Measurements from ENCODE around the gene TIMP1. TPM values are rescaled to one million over a fixed set of nuclear protein-coding genes. Genes with fewer than 3 reads are reported as not detected.

TIMP1 gene
- total and polyA plus RNA-seq, 3 experiments from 2014 or later, result 6.9 to 170 (median 7.8) TPM

GRCh38 chrX:47576021-47576898 lies 6.0 kb upstream of the TIMP1 start:
- H3K27me3 ChIP-seq (ENCODE audit: insufficient read depth, low read length, poor library complexity, severe bottlenecking), result no peaks in the 10 kb centered on the region
- H3K9me3 Mint-ChIP-seq, result no peaks in the 10 kb centered on the region
- no peaks in the 10 kb centered on the region for H3K36me3 ChIP-seq (ENCODE audit: insufficient read depth, low read length)
- ChIA-PET POLR2A (no interaction called here), CTCF (no interaction called here)
- H3K9me3 ChIP-seq (ENCODE audit: low read length), result no peaks in the 10 kb centered on the region
- peaks cover 3 to 11% (median 4%) of the 10 kb centered on the region in 3 donors for H3K36me3 Mint-ChIP-seq
- no peak overlapping the region for H3K4me3 ChIP-seq (ENCODE audit: low read length)
- peaks cover 6 to 14% of the 10 kb centered on the region in 2 donors for H3K27me3 Mint-ChIP-seq
- peak overlapping the region in 1 of 8 donors; percentile 72 for H3K27ac Mint-ChIP-seq
- H3K4me3 Mint-ChIP-seq, result no peak overlapping the region
- H3K4me1 ChIP-seq (ENCODE audit: insufficient read depth, low read length), result peaks cover 4% of the 10 kb centered on the region
- peaks cover 7 to 28% (median 8%) of the 10 kb centered on the region in 3 donors for H3K4me1 Mint-ChIP-seq
- DNase-seq, result no peak
- H3K27ac ChIP-seq (ENCODE audit: low read depth, low read length), result no peak overlapping the region

- Histone ChIP-seq H3K4me3 (ENCODE audit: low read length) (no peak overlapping the region), H3K27ac (ENCODE audit: low read depth, low read length) (no peak overlapping the region), H3K27me3 (ENCODE audit: insufficient read depth, low read length, poor library complexity, severe bottlenecking) (no peaks in the 10 kb centered on the region), H3K4me1 (ENCODE audit: insufficient read depth, low read length) (peaks cover 12% of the 10 kb centered on the region), H3K9me3 (ENCODE audit: low read length) (no peaks in the 10 kb centered on the region), H3K36me3 (ENCODE audit: insufficient read depth, low read length) (no peaks in the 10 kb centered on the region)
- Mint-ChIP-seq H3K4me3 (no peak overlapping the region), H3K4me1 (peaks cover 13 to 33% (median 16%) of the 10 kb centered on the region in 3 donors), H3K27me3 (peaks cover 6 to 9% of the 10 kb centered on the region in 2 donors), H3K9me3 (no peaks in the 10 kb centered on the region), H3K36me3 (peaks cover 0 to 4% (median 0%) of the 10 kb centered on the region in 3 donors), H3K27ac (no peak overlapping the region)
- ChIA-PET CTCF (no interaction called here), POLR2A (no interaction called here)
- DNase-seq, result no peak
Observed at GRCh38 chrX:47577424-47577823, 4.8 kb upstream of the TIMP1 start.

- CTCF ChIA-PET, result no interaction called here
- Histone ChIP-seq H3K36me3 (ENCODE audit: insufficient read depth, low read length) (no peaks in the 10 kb centered on the region), H3K27ac (ENCODE audit: low read depth, low read length) (no peak overlapping the region), H3K9me3 (ENCODE audit: low read length) (no peaks in the 10 kb centered on the region), H3K4me1 (ENCODE audit: insufficient read depth, low read length) (peaks cover 15% of the 10 kb centered on the region), H3K27me3 (ENCODE audit: insufficient read depth, low read length, poor library complexity, severe bottlenecking) (no peaks in the 10 kb centered on the region), H3K4me3 (ENCODE audit: low read length) (no peak overlapping the region)
- Mint-ChIP-seq H3K27ac (no peak overlapping the region), H3K4me3 (no peak overlapping the region), H3K36me3 (peaks cover 0 to 4% (median 0%) of the 10 kb centered on the region in 3 donors), H3K9me3 (no peaks in the 10 kb centered on the region), H3K4me1 (peaks cover 14 to 34% (median 16%) of the 10 kb centered on the region in 3 donors), H3K27me3 (peaks cover 6 to 9% of the 10 kb centered on the region in 2 donors)
- DNase-seq, result no peak
- POLR2A ChIA-PET, result no interaction called here
Observed at GRCh38 chrX:47577901-47578300, 4.3 kb upstream of the TIMP1 start.

- ChIA-PET CTCF (no interaction called here), POLR2A (no interaction called here)
Observed at GRCh38 chrX:47578692-47579091, 3.5 kb upstream of the TIMP1 start.

GRCh38 chrX:47579537-47579936 lies 2.7 kb upstream of the TIMP1 start:
- no peak for DNase-seq
- ChIA-PET CTCF (no interaction called here), POLR2A (no interaction called here)
- no peaks in the 10 kb centered on the region for H3K36me3 Mint-ChIP-seq
- no peaks in the 10 kb centered on the region for H3K9me3 ChIP-seq (ENCODE audit: low read length)
- peak overlapping the region in 2 of 7 donors; percentile 36 to 39 for H3K4me3 Mint-ChIP-seq
- H3K27ac Mint-ChIP-seq, result peak overlapping the region in 2 of 8 donors; percentile 67 to 80
- no peak overlapping the region for H3K4me3 ChIP-seq (ENCODE audit: low read length)
- peaks cover 0 to 9% of the 10 kb centered on the region in 2 donors for H3K27me3 Mint-ChIP-seq
- H3K27ac ChIP-seq (ENCODE audit: low read depth, low read length), result no peak overlapping the region
- H3K9me3 Mint-ChIP-seq, result no peaks in the 10 kb centered on the region
- H3K4me1 Mint-ChIP-seq, result peaks cover 18 to 39% (median 19%) of the 10 kb centered on the region in 3 donors
- peaks cover 15% of the 10 kb centered on the region for H3K4me1 ChIP-seq (ENCODE audit: insufficient read depth, low read length)
- no peaks in the 10 kb centered on the region for H3K27me3 ChIP-seq (ENCODE audit: insufficient read depth, low read length, poor library complexity, severe bottlenecking)
- H3K36me3 ChIP-seq (ENCODE audit: insufficient read depth, low read length), result no peaks in the 10 kb centered on the region

More at GRCh38 chrX:47578692-47579091, 3.5 kb upstream of the TIMP1 start:
- no peaks in the 10 kb centered on the region for H3K36me3 Mint-ChIP-seq
- no peak overlapping the region for H3K4me3 Mint-ChIP-seq
- Histone ChIP-seq H3K27ac (ENCODE audit: low read depth, low read length) (no peak overlapping the region), H3K9me3 (ENCODE audit: low read length) (no peaks in the 10 kb centered on the region), H3K27me3 (ENCODE audit: insufficient read depth, low read length, poor library complexity, severe bottlenecking) (no peaks in the 10 kb centered on the region), H3K36me3 (ENCODE audit: insufficient read depth, low read length) (no peaks in the 10 kb centered on the region), H3K4me3 (ENCODE audit: low read length) (no peak overlapping the region), H3K4me1 (ENCODE audit: insufficient read depth, low read length) (peaks cover 15% of the 10 kb centered on the region)
- no peak overlapping the region for H3K27ac Mint-ChIP-seq
- H3K27me3 Mint-ChIP-seq, result peaks cover 0 to 9% of the 10 kb centered on the region in 2 donors
- H3K4me1 Mint-ChIP-seq, result peaks cover 15 to 34% (median 17%) of the 10 kb centered on the region in 3 donors
- no peaks in the 10 kb centered on the region for H3K9me3 Mint-ChIP-seq
- no peak for DNase-seq

DNA sequence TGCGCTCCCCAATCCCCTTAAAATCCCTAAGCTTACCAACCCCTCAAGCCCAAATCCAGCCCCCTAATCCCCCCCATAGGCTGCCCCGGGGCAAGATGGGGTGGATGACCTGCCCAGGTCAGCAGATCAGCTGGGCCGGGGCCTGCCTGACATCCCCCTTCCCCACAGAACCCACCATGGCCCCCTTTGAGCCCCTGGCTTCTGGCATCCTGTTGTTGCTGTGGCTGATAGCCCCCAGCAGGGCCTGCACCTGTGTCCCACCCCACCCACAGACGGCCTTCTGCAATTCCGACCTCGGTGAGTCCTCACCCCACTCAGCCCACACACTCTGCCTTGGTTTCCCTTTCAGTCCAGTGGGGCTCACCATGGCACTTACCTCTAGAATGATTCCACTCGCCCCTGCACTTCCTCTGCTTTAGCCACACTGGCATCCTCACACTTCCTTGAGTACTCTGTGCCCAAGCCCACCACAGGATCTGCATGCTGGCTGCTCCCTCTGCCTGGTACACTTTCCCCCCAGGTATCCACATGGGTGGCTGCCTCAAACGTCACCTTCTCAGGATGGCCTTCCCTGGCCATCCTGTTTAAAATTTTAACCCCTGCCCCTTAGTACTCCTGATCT lies 1.1 kb downstream of the TIMP1 start:
- peaks cover 0 to 2% of the 10 kb centered on the region in 2 donors for H3K27me3 Mint-ChIP-seq
- H3K4me1 Mint-ChIP-seq, result peaks cover 18 to 36% (median 23%) of the 10 kb centered on the region in 3 donors
- POLR2A ChIA-PET, result interaction anchor here (0.6 to 0.9 kb wide), 3 partner anchors 12 to 67 kb away, joined by 3 to 6 read pairs (median 6); partner anchors contain the start of gene ELK1
- CTCF ChIA-PET, result no interaction called here
- Histone ChIP-seq H3K27ac (ENCODE audit: low read depth, low read length) (peak overlapping the region; percentile 54), H3K4me3 (ENCODE audit: low read length) (no peak overlapping the region), H3K36me3 (ENCODE audit: insufficient read depth, low read length) (no peaks in the 10 kb centered on the region), H3K9me3 (ENCODE audit: low read length) (no peaks in the 10 kb centered on the region), H3K27me3 (ENCODE audit: insufficient read depth, low read length, poor library complexity, severe bottlenecking) (no peaks in the 10 kb centered on the region), H3K4me1 (ENCODE audit: insufficient read depth, low read length) (peaks cover 15% of the 10 kb centered on the region)
- no peak for DNase-seq
- no peaks in the 10 kb centered on the region for H3K9me3 Mint-ChIP-seq
- H3K4me3 Mint-ChIP-seq, result peak overlapping the region; percentile 29 to 81 (median 38)
- peaks cover 0 to 12% (median 0%) of the 10 kb centered on the region in 3 donors for H3K36me3 Mint-ChIP-seq
- H3K27ac Mint-ChIP-seq, result peak overlapping the region; percentile 36 to 89 (median 71)

DNA sequence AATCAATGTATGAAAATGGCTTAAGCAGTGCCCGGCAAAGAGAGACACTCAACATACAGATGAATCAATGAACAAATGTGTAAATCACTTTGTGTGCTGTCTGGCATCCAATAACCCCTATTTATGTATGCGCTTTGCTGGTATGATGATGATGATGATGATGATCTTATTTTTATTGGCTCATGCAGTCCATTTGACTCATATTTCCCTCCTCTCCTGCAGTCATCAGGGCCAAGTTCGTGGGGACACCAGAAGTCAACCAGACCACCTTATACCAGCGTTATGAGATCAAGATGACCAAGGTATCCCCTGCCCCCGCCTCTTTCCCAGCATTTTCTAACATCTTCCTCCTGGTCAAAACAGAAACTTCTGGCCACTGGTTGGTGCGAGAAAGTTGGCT lies 2.5 kb downstream of the TIMP1 start:
- no peaks in the 10 kb centered on the region for H3K9me3 ChIP-seq (ENCODE audit: low read length)
- Mint-ChIP-seq H3K4me1 (peaks cover 18 to 31% (median 23%) of the 10 kb centered on the region in 3 donors), H3K27me3 (peaks cover 0 to 1% of the 10 kb centered on the region in 2 donors), H3K9me3 (no peaks in the 10 kb centered on the region), H3K36me3 (peaks cover 0 to 12% (median 0%) of the 10 kb centered on the region in 3 donors), H3K27ac (peak overlapping the region in 1 of 8 donors; percentile 48), H3K4me3 (no peak overlapping the region)
- no peaks in the 10 kb centered on the region for H3K36me3 ChIP-seq (ENCODE audit: insufficient read depth, low read length)
- peaks cover 15% of the 10 kb centered on the region for H3K4me1 ChIP-seq (ENCODE audit: insufficient read depth, low read length)
- no peak for DNase-seq
- no peak overlapping the region for H3K4me3 ChIP-seq (ENCODE audit: low read length)
- no peak overlapping the region for H3K27ac ChIP-seq (ENCODE audit: low read depth, low read length)
- H3K27me3 ChIP-seq (ENCODE audit: insufficient read depth, low read length, poor library complexity, severe bottlenecking), result no peaks in the 10 kb centered on the region
- ChIA-PET POLR2A (no interaction called here), CTCF (no interaction called here)

DNA sequence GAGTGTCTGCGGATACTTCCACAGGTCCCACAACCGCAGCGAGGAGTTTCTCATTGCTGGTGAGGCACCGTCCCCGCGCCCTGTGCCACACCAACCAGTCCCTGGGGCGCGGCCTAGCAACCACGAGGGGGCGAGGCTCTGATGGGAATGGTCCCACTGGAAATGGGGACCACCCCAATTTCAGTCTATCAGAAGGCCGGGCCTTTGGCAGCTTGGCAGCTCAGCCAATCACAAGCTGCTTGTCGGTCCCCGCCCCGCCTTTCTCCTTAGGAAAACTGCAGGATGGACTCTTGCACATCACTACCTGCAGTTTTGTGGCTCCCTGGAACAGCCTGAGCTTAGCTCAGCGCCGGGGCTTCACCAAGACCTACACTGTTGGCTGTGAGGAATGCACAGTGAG lies 3.0 kb downstream of the TIMP1 start:
- Mint-ChIP-seq H3K4me1 (peaks cover 18 to 28% (median 23%) of the 10 kb centered on the region in 3 donors), H3K27me3 (peaks cover 0 to 1% of the 10 kb centered on the region in 2 donors), H3K36me3 (peaks cover 0 to 12% (median 0%) of the 10 kb centered on the region in 3 donors), H3K27ac (peak overlapping the region in 1 of 8 donors; percentile 41), H3K4me3 (no peak overlapping the region), H3K9me3 (no peaks in the 10 kb centered on the region)
- H3K9me3 ChIP-seq (ENCODE audit: low read length), result no peaks in the 10 kb centered on the region
- ChIA-PET CTCF (no interaction called here), POLR2A (no interaction called here)
- H3K36me3 ChIP-seq (ENCODE audit: insufficient read depth, low read length), result no peaks in the 10 kb centered on the region
- DNase-seq, result no peak
- no peaks in the 10 kb centered on the region for H3K27me3 ChIP-seq (ENCODE audit: insufficient read depth, low read length, poor library complexity, severe bottlenecking)
- no peak overlapping the region for H3K27ac ChIP-seq (ENCODE audit: low read depth, low read length)
- no peak overlapping the region for H3K4me3 ChIP-seq (ENCODE audit: low read length)
- peaks cover 15% of the 10 kb centered on the region for H3K4me1 ChIP-seq (ENCODE audit: insufficient read depth, low read length)
